K562 (cell line): ENCODE results near the gene WNT3.

Source experiments
- FOXJ3 ChIP-seq: sonication (generic); formaldehyde crosslinking; IDR thresholded peaks from 2 replicates; pipeline ENCODE4 v1.4.0; 2020; ENCODE audit warnings: mild to moderate bottlenecking, missing genetic modification reagents
- GABPA ChIP-seq: fragments of 200-800 bp; sonication (Bioruptor generic); conservative IDR thresholded peaks from 2 replicates; pipeline ENCODE4 v1.6.1; 2016; ENCODE audit warnings: low read depth, missing genetic modification characterization, missing compliant biosample characterization
- MAZ ChIP-seq, 2 experiments: fragments of 450-650 bp in 1 of 2; sonication (generic) in 1 of 2; formaldehyde crosslinking; IDR thresholded peaks in 1 of 2; conservative IDR thresholded peaks in 1 of 2; 2 replicates each; pipeline versions ENCODE4 v1.4.0 to v1.5.0; 2020; ENCODE audit warnings: mild to moderate bottlenecking in 1 of 2, missing genetic modification reagents in 1 of 2
- SP1 ChIP-seq: sonication (generic); formaldehyde crosslinking; IDR thresholded peaks from 2 replicates; pipeline ENCODE4 v1.8.1; 2022; ENCODE audit warnings: mild to moderate bottlenecking, missing genetic modification reagents
- ZNF197 ChIP-seq: fragments of 200-800 bp; sonication (Bioruptor generic); IDR thresholded peaks from 2 replicates; pipeline ENCODE4 v1.6.1; 2016; ENCODE audit warnings: low read depth, missing genetic modification characterization, missing compliant biosample characterization

DNA sequence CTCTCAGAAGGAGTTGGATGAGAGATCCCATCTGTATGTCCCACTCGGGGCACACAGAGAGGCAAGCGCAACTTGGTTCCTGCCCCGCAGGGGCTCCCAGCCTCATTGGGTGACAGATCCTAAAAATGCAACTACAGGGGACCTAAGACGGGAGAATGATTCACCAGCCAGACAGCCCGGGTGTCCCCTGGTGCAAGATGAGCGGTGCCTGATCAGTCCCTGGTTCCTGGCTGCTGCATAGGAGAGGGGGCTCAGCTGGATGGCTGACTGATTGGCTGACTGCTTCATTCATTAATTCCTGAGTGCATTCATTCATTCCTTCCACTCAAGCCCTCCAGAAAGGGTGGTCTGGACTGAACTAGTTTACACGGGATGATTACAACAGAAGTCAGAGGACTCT, 22.0 kb downstream of the WNT3 start:
- TF ChIP-seq GABPA (no peak), MAZ (CRISPR knock-in tag; conservative IDR thresholded peaks at IDR 0.05 in 1 of 2, IDR thresholded peaks at IDR 0.05 in 1 of 2) (no peak), SP1 (CRISPR knock-in tag) (no peak), ZNF197 (CRISPR knock-in tag) (no peak), FOXJ3 (CRISPR knock-in tag) (no peak)
